ENCODE results near the gene IMMT. TPM values are rescaled to one million over a fixed set of nuclear protein-coding genes. Genes with fewer than 3 reads are reported as not detected.

Gene IMMT
- total and polyA plus RNA-seq, 9 of the 15 experiments (the other 6 are each of a cell fraction or from before 2014, with no cell fraction given) = 119 to 294 (median 140) TPM

GRCh38 chr2:86213699-86214502 lies 18.6 kb upstream of the IMMT start (continued):
- no peak for TF ChIP-seq THRA (IDR thresholded peaks at IDR 0.05)
- no peak for TF ChIP-seq NR2F6 (CRISPR knock-in tag; IDR thresholded peaks at IDR 0.05)
- TF ChIP-seq ZNF232 (CRISPR knock-in tag; IDR thresholded peaks at IDR 0.05) = no peak
- no peak for TF ChIP-seq BCL6 (CRISPR knock-in tag; IDR thresholded peaks at IDR 0.05)
- no peak for TF ChIP-seq DLX4 (CRISPR knock-in tag; IDR thresholded peaks at IDR 0.05)
- no peak for TF ChIP-seq GABPB1 (CRISPR knock-in tag; IDR thresholded peaks at IDR 0.05)

GRCh38 chr2:86213056-86213455 lies 17.8 kb upstream of the IMMT start:
- no peak for ATAC-seq
- in situ Hi-C loops (cut with MboI) (no loop called here), intact Hi-C loops (cut with micrococcal nuclease) (no loop called here)
- no peak for TF ChIP-seq ELK3 (CRISPR knock-in tag; IDR thresholded peaks at IDR 0.05)
- no peak for TF ChIP-seq ZNF121 (CRISPR knock-in tag; conservative IDR thresholded peaks at IDR 0.05)
- no peak for TF ChIP-seq HEY1 (CRISPR knock-in tag; IDR thresholded peaks at IDR 0.05; ENCODE audit: borderline replicate concordance)
- 0 out of 2 replicates have a peak, but pooled peaks have one; percentile 42 for TF ChIP-seq HMBOX1 (IDR thresholded peaks at IDR 0.05)
- TF ChIP-seq ZNF717 (CRISPR knock-in tag; IDR thresholded peaks at IDR 0.05) = no peak
- TF ChIP-seq SNIP1 (IDR thresholded peaks at IDR 0.05; ENCODE audit: low read depth) = no peak
- TF ChIP-seq MXD1 (CRISPR knock-in tag; IDR thresholded peaks at IDR 0.05; ENCODE audit: borderline replicate concordance, poor library complexity, severe bottlenecking) = no peak
- no peak for TF ChIP-seq ELK1 (CRISPR knock-in tag; IDR thresholded peaks at IDR 0.05)
- TF ChIP-seq NCOA1 (IDR thresholded peaks at IDR 0.05; ENCODE audit: low read depth) = no peak
- Histone ChIP-seq H3K27me3 (ENCODE audit: control insufficient read depth in 2 of 2, insufficient read depth in 2 of 2, low read length in 2 of 2) (no peaks in the 10 kb centered on the region), H3K4me3 (no peak overlapping the region), H3K9me1 (ENCODE audit: control insufficient read depth, insufficient read depth, low read length) (no peaks in the 10 kb centered on the region), H2AFZ (ENCODE audit: low read depth, low read length) (no peak overlapping the region), H3K4me1 (replicated peaks in 1 of 2; ENCODE audit: control insufficient read depth in 2 of 2, insufficient read depth in 2 of 2, low read length in 2 of 2) (peaks cover 18 to 50% of the 10 kb centered on the region in 2 experiments; a peak in 3 of 5 replicates), H3K9me3 (replicated peaks; ENCODE audit: control insufficient read depth, insufficient read depth, low read depth, low read length) (no peaks in the 10 kb centered on the region), H4K20me1 (replicated peaks; ENCODE audit: control insufficient read depth, insufficient read depth, low read length) (no peaks in the 10 kb centered on the region), H3K79me2 (ENCODE audit: control insufficient read depth, insufficient read depth, low read length) (no peaks in the 10 kb centered on the region; the same call in 2 of the 3 replicates), H3K9ac (ENCODE audit: insufficient read depth in 1 of 2, low read depth in 2 of 2, low read length in 2 of 2) (no peak overlapping the region), H3K4me2 (ENCODE audit: insufficient read depth, low read length) (no peak overlapping the region), H3K27ac (ENCODE audit: extremely low read depth, low read depth, low read length) (no peak overlapping the region), H3K36me3 (ENCODE audit: control insufficient read depth, insufficient read depth, low read length) (peaks cover 62% of the 10 kb centered on the region)
- no peak for FAIRE-seq
- ChIA-PET CTCF (ENCODE audit: low intra/inter-chr PET ratio) (no interaction called here), POLR2A (interaction anchor here (1.0 to 5.1 kb wide), 3 partner anchors 13 to 230 kb away, joined by 3 to 134 read pairs (median 4); partner anchors contain the start of genes IMMT and MRPL35)
- 62% methylated on average over 1 of the region's 1 CpG for WGBS (ENCODE audit: insufficient coverage, low coverage, missing lambda C conversion rate)
- no peak for DNase-seq (ENCODE audit: extremely low read depth in 1 of 4, low spot score in 3 of 4)
- BruUV-seq (replicated peaks) = no TSS peak

All from K562 (cell line).